HG03469 (cell line): ENCODE measurements around the gene IL17RE.
"Not testable (repeated sequence)": the region's sequence is repeated elsewhere in the genome, so short reads cannot be mapped to it uniquely, and the experiment has no call there.

ENCODE experiments used
- ATAC-seq: cut with Tn5 transposase; IDR thresholded peaks from one replicate; pipeline ENCODE4 v1.9.1; 2021; ENCODE audit warnings: mild to moderate bottlenecking, moderate library complexity, moderate number of reproducible peaks; ENCODE audit not compliant: unreplicated experiment

Gene IL17RE

GRCh38 chr3:9902372-9903237, at the start of gene IL17RE:
TSS of gene IL17RE (plus strand) at chr3:9902848. CDS start at chr3:9902933, 85 bp downstream.
- ATAC-seq = no peak

GRCh38 chr3:9854291-9854940, 48.2 kb upstream of the IL17RE start:
- ATAC-seq = not testable (repeated sequence)

GRCh38 chr3:9855594-9855993, 47.1 kb upstream of the IL17RE start:
- no peak for ATAC-seq

- no peak for ATAC-seq
These were observed 43.1 kb upstream of the IL17RE start for GRCh38 chr3:9859530-9860025.

GRCh38 chr3:9861201-9861600, 41.4 kb upstream of the IL17RE start:
- no peak for ATAC-seq

GRCh38 chr3:9861626-9862130, 41.0 kb upstream of the IL17RE start:
- ATAC-seq = no peak

DNA sequence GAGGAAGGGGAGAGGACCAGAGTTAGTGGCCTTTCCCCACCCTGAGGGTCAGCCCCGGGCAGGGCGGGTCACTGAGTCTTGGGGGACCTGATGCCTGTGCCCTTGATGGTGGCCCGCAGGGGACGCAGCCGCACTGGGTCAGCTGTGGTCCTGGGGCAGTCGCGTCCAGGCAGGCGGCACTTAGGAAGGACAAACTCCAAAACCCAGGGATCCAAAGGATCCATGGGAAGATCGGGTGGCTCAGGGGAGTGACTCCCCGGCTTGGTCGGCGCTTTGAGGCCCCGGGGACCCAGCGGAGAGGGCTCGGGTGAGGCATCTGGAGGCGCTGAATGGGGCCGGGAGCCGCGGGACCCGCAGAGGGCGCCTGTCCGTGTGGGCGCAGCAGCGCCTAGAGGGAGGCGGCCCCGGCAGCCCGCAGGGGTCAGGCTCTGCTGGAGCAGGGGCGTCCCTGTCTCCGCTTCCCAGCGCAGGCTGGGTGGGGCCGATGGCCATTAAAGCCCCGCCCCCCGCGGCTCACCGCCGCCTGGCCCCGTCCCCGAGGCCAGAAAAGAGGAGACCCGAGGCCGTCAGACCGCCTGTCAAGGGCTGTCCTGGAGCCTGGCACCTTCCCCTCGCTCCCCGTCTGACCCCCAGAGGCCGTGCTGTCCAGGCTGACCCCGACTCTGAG, 40.1 kb upstream of the IL17RE start:
- ATAC-seq = no peak

DNA sequence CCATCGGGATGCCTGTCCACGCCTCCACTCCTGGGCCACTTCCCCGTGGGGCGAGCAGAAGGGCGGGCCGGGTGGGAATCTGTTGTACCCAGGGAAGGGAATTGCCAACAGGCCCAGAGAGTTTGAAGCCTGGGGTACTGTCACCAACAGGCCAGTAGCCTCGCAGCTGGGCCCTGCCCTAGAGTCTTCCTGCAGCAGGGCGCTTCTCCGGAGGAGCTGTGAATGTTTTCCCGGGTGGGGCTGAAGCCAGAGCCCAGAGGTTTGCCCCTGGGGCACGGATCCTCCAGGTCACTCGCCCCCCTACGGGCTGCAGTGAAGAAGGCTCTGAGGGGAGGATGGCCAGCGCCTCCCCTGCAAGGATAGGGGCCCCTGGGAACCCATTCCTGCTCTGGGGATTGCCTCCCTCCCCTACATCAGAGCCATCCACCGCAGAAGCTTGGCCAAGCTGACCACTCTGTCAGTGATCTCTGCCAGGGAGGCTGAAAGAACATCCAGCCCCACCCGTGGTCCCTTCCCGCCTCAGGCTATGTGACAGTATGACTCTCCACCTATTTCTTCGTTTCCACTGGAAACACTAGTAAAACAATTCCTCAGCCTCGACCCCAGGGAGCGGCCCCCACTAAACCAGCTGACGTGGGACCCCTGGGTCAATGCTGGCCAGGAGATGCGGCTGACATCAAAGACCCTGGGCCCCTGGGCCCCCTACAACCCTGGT, 39.4 kb upstream of the IL17RE start:
- no peak for ATAC-seq

GRCh38 chr3:9864200-9864927, 38.3 kb upstream of the IL17RE start:
- no peak for ATAC-seq

- ATAC-seq = not testable (repeated sequence)
These were observed 37.5 kb upstream of the IL17RE start for GRCh38 chr3:9865125-9865637.

DNA sequence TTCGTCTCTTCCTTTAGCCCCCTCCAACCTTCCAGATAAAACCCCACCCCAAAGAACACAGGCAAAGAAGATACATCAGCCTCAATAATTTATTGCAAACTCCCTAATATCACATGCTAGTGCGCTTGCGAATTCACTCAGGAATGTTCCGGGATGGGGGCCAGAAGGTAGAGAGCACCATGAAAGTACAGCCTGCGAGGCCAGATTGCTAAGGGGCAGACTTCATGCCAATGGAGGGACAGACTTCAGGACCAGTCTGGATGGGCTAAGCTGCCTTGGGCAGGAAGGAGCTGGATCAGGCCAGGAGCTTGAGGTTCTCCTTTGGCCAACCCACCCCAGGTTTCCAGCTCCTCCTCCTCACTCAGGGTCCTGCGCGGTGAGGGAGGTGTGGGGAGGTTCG, 36.0 kb upstream of the IL17RE start:
- ATAC-seq = no peak

DNA sequence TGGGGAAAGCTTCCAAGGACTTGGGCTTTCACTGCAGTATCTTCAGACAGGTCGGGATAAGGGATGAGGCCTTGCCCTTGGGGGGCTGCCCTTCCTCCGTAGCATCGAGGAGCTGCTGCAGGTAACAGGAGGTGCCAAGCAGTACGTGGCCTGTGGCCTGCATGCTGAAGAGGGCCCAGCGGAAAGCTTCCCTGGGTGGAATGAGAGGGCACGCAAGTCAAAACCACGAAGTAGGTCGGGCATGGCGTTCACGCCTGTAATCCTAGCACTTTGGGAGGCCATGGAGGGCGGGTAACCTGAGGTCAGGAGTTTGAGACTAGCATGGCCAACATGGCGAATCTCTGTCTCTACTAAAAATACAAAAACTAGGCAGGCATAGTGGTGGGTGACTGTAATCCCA, 35.5 kb upstream of the IL17RE start:
- no peak for ATAC-seq

GRCh38 chr3:9869955-9870354, 32.7 kb upstream of the IL17RE start:
- no peak for ATAC-seq

- ATAC-seq = no peak
These were observed 31.7 kb upstream of the IL17RE start for GRCh38 chr3:9870978-9871377.

DNA sequence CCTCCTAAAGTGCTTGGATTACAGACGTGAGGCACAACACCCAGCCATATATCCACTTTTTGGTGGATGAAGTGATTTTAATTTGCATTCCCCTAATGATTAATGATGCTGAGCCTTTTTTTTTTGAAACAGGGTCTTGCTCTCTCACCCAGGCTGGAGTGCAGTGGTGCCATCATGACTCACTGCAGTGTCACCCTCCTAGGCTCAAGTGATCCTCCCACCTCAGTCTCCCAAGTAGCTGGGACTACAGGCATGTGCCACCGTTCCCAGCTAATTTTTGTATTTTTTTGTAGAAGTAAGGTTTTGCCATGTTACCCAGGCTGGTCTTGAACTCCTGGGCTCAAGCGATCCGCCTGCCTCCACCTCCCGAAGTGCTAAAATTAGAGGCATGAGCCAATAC, 30.6 kb upstream of the IL17RE start:
- ATAC-seq = not testable (repeated sequence)

- ATAC-seq = no peak
These were observed 27.2 kb upstream of the IL17RE start for GRCh38 chr3:9875448-9875847.

DNA sequence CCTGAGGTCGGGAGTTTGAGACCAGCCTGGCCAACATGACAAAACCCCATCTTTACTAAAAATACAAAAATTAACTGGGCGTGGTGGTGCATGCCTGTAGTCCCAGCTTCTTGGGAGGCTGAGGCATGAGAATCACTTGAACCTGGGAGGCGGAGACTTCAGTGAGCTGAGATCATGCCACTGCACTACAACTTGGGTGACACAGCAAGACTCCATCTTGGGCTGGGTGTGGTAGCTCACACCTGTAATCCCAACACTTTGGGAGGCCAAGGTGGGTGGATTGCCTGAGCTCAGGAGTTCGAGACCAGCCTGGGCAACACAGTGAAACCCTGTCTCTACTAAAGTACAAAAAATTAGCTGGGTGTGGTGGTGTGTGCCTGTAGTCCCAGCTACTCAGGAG, 26.4 kb upstream of the IL17RE start:
- not testable (repeated sequence) for ATAC-seq

DNA sequence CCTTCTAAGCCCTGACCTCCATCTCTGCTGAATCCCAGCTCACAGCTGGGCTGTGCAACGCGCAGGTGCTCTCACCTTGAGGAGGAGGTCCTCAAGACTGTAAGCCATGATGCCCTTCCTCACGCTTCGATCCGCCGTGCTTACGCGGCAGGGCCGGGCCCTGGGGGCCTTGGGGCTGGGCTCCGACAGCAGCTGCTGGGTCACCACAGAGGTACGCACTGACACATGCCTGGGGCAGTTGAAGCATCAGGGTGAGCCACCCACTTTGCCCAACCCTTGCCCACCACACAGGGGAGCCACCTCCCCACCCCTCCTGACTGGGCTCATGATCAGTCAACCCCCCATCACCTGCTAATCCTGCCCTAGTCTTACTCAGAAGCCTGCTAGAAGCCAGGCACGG, 25.7 kb upstream of the IL17RE start:
- ATAC-seq = no peak

DNA sequence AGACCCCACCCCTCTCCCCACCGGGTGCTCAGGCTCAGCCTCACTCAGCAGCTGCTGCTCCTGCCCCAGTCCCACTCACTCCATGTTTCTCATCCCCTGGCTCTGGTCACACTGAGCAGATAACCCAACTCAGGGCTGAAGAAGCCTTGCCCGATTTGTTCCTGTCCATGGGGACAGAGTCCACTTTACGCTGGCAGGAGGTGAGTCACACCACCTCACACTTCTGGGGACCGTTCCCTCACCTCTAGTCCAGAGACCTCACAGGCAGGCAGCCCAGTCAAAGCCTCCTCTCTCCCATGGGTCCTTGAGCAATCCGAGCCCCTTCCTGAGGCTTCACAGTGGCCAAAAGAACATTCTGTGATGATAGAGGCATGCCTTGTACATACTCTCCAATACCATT, 23.9 kb upstream of the IL17RE start:
- ATAC-seq = no peak
